ENCODE measurements around the gene ADGRL4.
"Not testable (repeated sequence)": the region's sequence is repeated elsewhere in the genome, so short reads cannot be mapped to it uniquely, and the experiment has no call there.

ADGRL4 gene

DNA sequence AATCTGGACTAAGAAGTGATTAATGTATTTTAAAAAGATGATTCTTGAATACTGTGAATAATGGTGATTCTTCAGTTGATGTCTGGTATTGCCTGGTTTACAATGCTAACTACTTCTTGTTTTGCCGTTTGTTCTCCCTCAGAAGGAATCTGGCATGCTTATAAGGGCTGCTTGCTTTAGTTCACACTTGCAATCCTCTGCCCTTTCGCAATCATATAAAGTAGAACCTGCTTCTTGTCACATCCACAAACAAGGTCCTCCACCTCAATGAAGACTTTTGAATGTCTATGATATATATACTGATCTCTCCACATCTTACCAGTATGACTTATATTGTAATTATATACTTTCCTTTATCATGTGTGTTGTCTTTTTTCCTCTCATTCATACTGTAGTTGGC lies 92.6 kb downstream of the ADGRL4 start:
- DNase-seq = no peak

- DNase-seq = no peak
Observed at GRCh38 chr1:78911956-78912880, 94.3 kb downstream of the ADGRL4 start.

- no peak for DNase-seq
Observed at GRCh38 chr1:78902641-78903040, 103.9 kb downstream of the ADGRL4 start.

- no peak for DNase-seq
Observed at GRCh38 chr1:78894811-78895210, 111.7 kb downstream of the ADGRL4 start.

GRCh38 chr1:78892260-78892840 lies 114.2 kb downstream of the ADGRL4 start:
- no peak for DNase-seq

GRCh38 chr1:78887458-78887857 lies 119.1 kb downstream of the ADGRL4 start:
- DNase-seq = no peak

DNA sequence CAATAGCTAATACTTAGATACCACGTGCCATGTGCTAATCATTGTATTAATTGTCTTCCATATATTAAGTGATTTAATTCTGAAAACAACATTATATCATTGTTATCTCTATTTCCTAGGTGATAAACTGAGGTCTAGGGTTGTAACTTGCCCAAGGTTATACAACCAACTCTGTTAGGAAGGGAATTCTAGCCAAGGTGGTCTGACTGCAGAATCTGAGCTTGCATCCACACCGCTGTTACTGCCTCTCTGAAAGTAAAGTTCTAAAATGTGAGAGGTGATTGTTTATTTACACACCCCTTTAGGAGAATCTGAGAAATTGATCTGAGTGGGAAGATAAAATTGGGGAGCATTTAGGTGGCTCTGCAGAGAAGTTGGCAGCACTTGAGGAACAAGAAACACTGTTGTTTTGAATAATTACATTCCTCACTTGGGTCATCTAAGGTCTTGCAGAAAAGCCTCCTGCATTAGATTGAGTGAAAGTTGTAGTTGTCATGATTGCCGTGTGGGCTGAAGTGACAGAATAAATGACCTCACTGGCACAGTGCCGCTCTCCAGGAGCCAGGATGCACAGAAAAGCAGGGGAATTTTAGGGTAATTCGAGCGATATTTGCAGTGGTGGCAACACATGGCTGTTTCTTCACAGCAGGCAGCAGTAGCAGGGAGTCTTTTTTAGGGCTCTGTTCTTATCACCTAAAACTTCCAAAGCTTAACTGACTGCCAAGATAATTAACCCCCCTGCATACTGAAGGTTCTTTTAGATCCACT lies 121.7 kb downstream of the ADGRL4 start:
- no peak for DNase-seq

- DNase-seq = no peak
Observed at GRCh38 chr1:78880223-78880622, 126.3 kb downstream of the ADGRL4 start.

GRCh38 chr1:78875986-78876385 lies 130.5 kb downstream of the ADGRL4 start:
- not testable (repeated sequence) for DNase-seq

GRCh38 chr1:78872801-78873200 lies 133.7 kb downstream of the ADGRL4 start:
- not testable (repeated sequence) for DNase-seq

DNA sequence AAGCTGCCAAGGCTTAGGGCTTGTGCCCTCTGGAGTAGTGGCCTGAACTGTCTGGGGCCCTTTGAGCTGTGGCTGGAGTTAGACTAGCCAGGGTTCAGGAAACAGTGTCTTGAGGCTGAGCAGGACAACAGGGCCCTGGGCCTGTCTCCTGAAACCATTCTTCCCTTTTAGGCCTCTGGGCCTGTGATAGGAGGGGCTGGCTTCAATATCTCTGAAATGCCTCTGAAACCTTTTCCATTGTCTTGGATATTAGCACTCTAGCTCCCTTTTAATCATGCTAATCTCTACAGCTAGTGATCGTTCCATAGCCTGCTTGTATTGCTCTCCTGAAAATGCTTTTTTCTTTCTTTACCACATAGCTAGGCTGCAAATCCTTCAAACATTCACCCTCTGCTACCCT lies 135.3 kb downstream of the ADGRL4 start:
- DNase-seq = no peak

- no peak for DNase-seq
Observed at GRCh38 chr1:78869136-78869535, 137.4 kb downstream of the ADGRL4 start.

DNA sequence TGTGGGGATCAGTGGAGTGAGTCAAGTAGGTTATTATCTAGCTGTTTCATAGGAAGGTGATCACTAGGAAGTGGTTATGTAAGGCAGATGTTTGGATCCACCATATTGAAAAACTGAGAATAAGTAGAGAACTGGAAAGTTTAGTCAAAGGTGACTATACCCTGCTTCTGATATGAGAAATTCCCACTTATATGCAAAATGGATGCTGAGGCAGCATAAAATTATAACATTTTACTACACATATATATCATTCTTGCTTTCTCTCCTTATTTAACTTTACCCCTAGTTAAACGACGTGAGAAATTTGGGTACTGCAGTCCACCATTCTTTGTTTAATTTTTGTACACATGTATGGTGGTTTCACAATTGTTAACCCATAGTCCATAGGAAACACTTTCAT lies 142.4 kb downstream of the ADGRL4 start:
- DNase-seq = no peak

DNA sequence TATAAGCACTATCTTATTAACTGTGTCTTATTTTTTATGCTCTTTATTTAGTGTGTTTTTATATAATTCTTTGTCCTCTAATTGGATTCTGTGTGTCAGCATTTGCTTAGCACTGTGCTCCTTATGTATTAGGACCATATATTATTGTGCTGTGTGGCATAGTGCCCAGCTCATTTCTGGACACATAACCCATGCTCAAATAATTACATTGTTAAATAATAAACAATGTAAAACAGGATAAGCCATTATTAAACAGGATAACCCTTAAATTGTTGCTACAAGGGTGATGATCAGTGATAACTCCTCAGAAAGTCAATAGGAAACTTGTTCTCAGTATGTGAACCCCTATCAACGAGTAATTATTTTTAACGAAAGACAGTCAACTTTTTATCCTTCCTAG lies 150.4 kb downstream of the ADGRL4 start:
- DNase-seq = no peak

DNA sequence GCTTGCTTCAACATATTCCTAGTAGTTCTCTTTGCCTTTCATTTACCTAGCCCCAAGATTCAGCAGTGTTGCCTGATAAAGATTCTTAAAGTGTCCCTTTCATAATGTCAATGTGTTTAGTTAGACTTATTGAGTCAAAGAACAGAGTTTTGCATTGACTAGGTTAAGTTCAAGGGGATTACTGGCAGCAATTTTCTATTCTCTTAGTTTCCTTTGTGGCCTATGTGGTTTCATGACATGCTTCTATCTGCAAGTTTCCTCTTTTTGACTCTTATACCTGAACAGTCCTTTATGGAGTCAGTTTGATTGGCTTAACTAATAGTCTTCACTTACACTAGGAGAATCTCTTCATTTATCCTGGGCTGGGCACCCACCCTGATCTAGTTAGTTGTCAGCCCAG lies 151.3 kb downstream of the ADGRL4 start:
- no peak for DNase-seq

GRCh38 chr1:78854556-78854955 lies 152.0 kb downstream of the ADGRL4 start:
- no peak for DNase-seq

DNA sequence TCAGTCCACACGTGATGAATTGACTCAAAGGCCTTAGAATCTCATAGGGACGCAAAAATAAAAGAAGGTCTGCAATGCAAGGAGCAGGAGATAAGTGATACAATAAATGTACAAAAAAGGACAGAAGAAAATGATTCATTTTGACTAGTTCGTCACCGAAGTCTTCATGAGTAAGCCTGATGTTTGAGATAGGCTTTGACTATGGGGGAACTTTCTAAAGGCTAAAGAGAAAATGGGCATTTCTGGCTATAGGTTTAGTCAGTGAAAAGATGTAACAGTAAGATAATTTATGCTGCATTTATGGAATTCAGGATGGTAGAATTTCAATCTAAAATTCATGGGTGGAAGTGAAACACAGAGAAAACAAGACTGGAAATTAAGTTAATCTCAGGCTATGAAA lies 163.0 kb downstream of the ADGRL4 start:
- no peak for DNase-seq

GRCh38 chr1:78843111-78843510 lies 163.4 kb downstream of the ADGRL4 start:
- no peak for DNase-seq

GRCh38 chr1:78840453-78841271 lies 165.9 kb downstream of the ADGRL4 start:
- no peak for DNase-seq
